Stimulated activated CD4-positive, alpha-beta T cell treated with anti-CD3 and anti-CD28 coated beads, Interleukin-1b, Interleukin-23, amount 100 ng/mL, for 1 hour (primary cell): ENCODE results near the gene GDF7.

ENCODE experiments used
- DNase-seq, 2 donors: peaks; one replicate each; pipeline ENCODE4 v3.0.0-alpha.2; 2020; ENCODE audit warnings: low read depth in 2 of 2

Gene GDF7

GRCh38 chr2:20666304-20667150, at the start of gene GDF7:
Gene GDF7, plus strand, starts transcription at chr2:20667144. Its CDS starts 96 bp downstream, at chr2:20667240.
- DNase-seq = no peak

DNA sequence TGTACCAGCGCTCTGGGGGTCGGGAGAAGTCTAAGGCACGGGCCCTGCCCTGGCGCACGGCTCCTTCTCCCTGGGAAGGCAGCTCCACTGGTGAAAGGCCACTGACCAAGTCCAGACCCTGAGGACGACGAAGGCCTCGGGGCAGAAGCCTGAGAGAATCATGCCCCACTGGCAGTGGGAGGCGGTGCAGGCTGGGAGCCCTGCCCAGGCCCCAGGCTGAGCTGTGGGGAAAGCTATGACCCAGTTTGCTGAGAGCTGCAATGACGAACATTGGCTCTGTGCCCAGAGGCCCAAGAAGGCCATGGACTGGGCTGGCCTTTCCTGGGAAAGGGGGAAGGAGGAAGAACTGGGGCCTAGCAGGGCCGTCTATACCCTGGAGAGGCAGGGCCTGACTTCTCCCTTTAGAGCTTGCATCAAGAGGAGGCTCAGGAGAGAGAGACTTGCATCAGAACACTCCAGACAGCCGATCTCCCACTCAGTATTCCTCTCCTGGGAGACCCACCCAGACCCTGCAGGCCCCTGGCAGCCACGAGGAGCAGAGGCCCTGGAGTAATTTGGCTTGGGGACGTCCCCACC, 49.0 kb upstream of the GDF7 start:
- DNase-seq = no peak

- no peak for DNase-seq
These were observed 48.5 kb upstream of the GDF7 start for GRCh38 chr2:20618468-20618885.

- no peak for DNase-seq
These were observed 47.9 kb upstream of the GDF7 start for GRCh38 chr2:20618886-20619521.

- no peak for DNase-seq
These were observed 47.3 kb upstream of the GDF7 start for GRCh38 chr2:20619624-20620024.

GRCh38 chr2:20620271-20620681, 46.7 kb upstream of the GDF7 start:
- DNase-seq = no peak

DNA sequence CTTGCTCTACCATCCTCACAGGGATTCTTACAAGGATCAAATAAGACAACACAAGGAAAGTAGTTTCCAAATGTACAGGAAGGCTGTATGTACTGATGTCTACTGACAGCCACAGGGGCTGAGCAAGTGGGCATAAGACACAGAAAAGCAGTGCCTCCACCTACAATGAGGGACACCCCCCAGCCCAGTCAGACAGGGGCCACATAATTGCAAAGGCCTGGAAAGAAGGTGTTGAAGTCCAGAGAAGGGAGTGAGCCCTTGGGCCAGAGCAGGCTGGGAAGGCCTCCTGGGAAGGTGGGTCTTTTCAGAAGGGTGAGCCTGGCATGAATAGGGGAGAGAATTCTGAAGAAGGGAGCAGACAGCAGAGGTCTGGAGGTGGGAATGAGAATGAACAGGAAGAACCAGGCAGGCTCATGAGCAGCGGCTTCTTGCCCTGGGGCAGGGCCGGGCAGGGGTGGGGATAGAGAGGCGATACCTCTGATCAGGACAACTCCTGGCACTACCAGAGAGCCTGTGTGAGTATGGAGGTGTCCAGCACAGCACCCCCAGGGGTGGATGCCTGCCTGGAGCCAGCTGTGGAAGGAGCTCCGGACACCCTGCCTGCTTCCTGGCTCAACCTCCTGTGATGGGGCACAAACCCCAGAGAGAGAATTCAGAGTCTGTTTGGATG, 46.1 kb upstream of the GDF7 start:
- DNase-seq = no peak

- DNase-seq = no peak
These were observed 45.3 kb upstream of the GDF7 start for GRCh38 chr2:20621366-20622295.

- no peak for DNase-seq
These were observed 44.7 kb upstream of the GDF7 start for GRCh38 chr2:20622296-20622686.

DNA sequence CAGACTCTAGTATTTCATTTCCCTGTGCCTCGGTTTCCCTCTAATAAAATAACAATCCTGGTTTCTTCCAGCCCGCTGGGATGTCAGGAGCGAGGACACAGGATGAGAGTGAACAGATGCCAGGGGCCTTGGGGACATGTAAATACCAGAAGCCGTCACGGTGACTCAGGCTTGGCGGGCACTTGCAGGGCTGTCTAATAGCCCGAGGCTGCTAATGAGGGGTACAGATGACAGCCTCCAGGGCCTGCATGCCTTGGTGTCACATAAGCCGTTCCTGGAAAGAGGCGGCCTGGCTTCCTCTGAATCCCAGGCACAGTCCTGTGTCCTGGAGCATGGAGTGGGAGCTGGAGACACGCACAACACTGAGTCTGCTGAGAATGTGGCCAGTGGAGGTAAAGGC, 44.2 kb upstream of the GDF7 start:
- DNase-seq = no peak

- DNase-seq = no peak
These were observed 43.7 kb upstream of the GDF7 start for GRCh38 chr2:20623241-20623640.

- DNase-seq = no peak
These were observed 43.2 kb upstream of the GDF7 start for GRCh38 chr2:20623741-20624155.

GRCh38 chr2:20624156-20624883, 42.6 kb upstream of the GDF7 start:
- DNase-seq = no peak

- DNase-seq = no peak
These were observed 42.0 kb upstream of the GDF7 start for GRCh38 chr2:20624884-20625485.

DNA sequence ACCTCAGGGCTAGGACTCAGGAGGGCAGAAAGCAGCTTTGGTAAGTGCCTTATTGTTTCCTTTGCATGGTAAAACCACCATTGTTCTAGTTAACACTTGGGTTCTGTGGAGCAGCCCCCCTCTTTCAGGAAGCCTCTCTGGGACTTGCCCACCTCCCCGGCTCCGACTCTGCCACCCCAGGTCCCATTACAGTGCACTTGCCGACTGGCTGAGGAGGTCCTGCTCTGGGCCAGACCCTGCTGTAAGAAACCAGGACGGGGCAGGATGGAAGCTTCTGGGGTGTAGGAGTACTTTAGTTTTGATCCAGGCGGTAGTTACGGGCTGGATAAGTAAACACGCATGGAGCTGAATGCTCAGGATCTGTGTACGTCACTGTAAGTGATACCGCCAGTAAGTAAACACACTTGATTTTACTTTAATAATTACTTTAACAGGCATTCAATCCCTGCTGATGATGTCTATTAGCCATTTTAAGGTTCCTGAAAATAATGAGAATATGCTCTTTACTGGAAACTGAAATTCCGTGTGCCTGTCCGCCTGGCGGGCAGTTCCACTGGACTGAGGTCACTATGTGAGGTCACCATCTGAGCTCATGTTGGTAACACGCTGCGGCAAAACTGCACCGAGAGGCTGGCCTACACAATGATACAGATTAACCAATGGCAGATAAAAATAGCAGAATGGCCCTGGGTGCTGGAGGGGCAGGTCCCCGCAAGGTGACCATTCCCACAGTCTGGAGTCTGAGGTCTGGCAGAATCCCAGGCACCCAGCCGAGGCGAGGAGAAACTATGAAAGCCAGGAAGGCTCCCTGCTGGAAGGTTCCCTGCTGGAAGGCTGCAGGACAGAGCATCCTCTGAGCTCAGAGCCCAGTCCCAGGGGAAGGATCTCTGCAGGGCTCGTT, 41.2 kb upstream of the GDF7 start:
- no peak for DNase-seq

DNA sequence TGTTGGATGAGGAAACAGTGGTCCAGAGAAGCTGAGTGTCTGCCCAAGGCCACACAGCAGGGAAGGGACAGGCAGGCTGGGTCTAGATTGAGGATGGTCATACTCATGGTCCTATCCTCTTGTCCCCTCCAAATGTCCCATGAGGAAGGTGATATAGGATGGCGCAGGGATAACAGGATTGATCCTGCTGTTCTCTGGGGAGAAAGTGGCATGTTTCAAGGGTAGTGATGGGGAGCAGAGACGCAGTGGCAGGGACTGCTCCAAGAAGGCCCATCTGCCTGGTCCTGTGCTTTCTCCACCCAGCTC, 40.6 kb upstream of the GDF7 start:
- DNase-seq = no peak

DNA sequence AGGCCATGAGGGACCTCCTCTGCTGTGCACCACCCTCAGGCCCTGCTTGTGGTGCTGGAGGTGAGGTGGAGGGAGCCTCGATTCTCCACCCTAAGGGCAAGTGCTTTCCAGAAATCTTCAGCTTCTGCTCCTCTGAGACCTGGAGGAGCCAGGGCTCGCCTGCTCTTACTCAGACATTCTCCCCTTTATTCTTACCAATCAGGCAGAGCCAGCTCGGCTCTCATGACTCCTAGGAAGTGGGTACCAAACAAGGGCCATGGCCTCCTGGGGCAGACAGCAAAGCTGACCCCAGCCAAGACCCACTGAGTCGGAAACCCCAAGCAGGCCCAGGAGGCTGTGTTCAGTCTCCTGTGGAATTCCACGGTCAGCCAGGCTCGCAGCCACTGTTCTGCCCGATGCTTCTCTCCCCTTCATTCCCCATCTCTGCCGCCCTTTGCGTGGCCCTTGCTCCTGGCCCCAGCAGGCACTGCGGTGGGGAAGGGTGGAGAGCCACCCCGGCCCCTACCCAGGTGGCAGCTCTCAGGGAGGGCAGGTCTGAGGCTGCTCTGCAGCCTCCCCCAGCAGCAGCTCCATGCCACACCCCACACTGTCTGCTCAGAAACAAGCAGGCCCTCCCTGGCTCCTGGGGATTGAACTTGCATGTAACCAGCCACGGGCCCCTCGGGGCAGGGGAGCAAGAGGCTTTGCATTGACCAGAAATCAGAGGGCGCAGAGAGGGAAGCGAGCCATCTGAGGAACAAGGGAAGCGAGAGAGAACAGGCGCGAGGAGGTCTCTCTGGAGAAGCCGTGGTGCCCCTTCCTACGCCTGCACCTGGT, 40.0 kb upstream of the GDF7 start:
- DNase-seq = no peak

- no peak for DNase-seq
These were observed 39.1 kb upstream of the GDF7 start for GRCh38 chr2:20627712-20628380.
